HEK293 (cell line): Measurements from ENCODE around the gene NGF.

Source experiments
- ATF2 ChIP-seq: fragments of 450-650 bp; formaldehyde crosslinking; IDR thresholded peaks from 2 replicates; pipeline ENCODE4 v1.5.1; 2016; ENCODE audit warnings: missing biosample characterization, missing genetic modification characterization, low read depth
- CTCF ChIP-seq: fragments of 450-650 bp; formaldehyde crosslinking; IDR thresholded peaks from 2 replicates; pipeline ENCODE4 v1.5.1; 2016; ENCODE audit warnings: missing biosample characterization, missing genetic modification characterization
- GFI1B ChIP-seq: fragments of 450-650 bp; formaldehyde crosslinking; IDR thresholded peaks from 2 replicates; pipeline ENCODE4 v1.5.1; 2016; ENCODE audit warnings: missing biosample characterization, missing genetic modification characterization
- SCRT1 ChIP-seq: fragments of 450-650 bp; formaldehyde crosslinking; IDR thresholded peaks from 2 replicates; pipeline ENCODE4 v1.5.1; 2016; ENCODE audit warnings: missing biosample characterization, missing genetic modification characterization, borderline replicate concordance
- SP2 ChIP-seq: fragments of 450-650 bp; formaldehyde crosslinking; IDR thresholded peaks from 2 replicates; pipeline ENCODE4 v1.5.1; 2016; ENCODE audit warnings: missing biosample characterization, missing genetic modification characterization
- YY1 ChIP-seq: fragments of 450-650 bp; formaldehyde crosslinking; IDR thresholded peaks from 2 replicates; pipeline ENCODE4 v1.5.1; 2018; ENCODE audit warnings: missing biosample characterization, missing genetic modification characterization
- ZBTB1 ChIP-seq: fragments of 450-650 bp; formaldehyde crosslinking; IDR thresholded peaks from 2 replicates; pipeline ENCODE4 v1.5.1; 2016; ENCODE audit warnings: missing biosample characterization, missing genetic modification characterization
- ZNF132 ChIP-seq: fragments of 450-650 bp; formaldehyde crosslinking; IDR thresholded peaks from 2 replicates; pipeline ENCODE4 v1.5.1; 2017; ENCODE audit warnings: missing biosample characterization, missing genetic modification characterization, borderline replicate concordance
- ZNF146 ChIP-seq: fragments of 450-650 bp; formaldehyde crosslinking; IDR thresholded peaks from 2 replicates; pipeline ENCODE4 v1.5.1; 2016; ENCODE audit warnings: missing biosample characterization, missing genetic modification characterization
- ZNF239 ChIP-seq: fragments of 450-650 bp; formaldehyde crosslinking; IDR thresholded peaks from 2 replicates; pipeline ENCODE4 v1.5.1; 2016; ENCODE audit warnings: missing biosample characterization, missing genetic modification characterization
- ZNF341 ChIP-seq: fragments of 450-650 bp; formaldehyde crosslinking; IDR thresholded peaks from 2 replicates; pipeline ENCODE4; 2016; ENCODE audit warnings: low read depth, missing biosample characterization, missing genetic modification characterization

GRCh38 chr1:115245227-115245626 lies 92.8 kb downstream of the NGF start:
- TF ChIP-seq ZBTB1 (tag by site-specific recombination) (no peak), CTCF (no peak), ZNF146 (tag by site-specific recombination) (no peak), ZNF341 (tag by site-specific recombination) (no peak), GFI1B (no peak), YY1 (no peak), ATF2 (no peak), ZNF239 (tag by site-specific recombination) (no peak), SP2 (tag by site-specific recombination) (no peak), SCRT1 (no peak), ZNF132 (no peak)
